H7 (cell line): ENCODE results near the gene FRK. TPM values are rescaled to one million over a fixed set of nuclear protein-coding genes. Genes with fewer than 3 reads are reported as not detected.
A peak's percentile ranks its signal among the peaks of the same experiment; 100 is the strongest.
"Not testable (repeated sequence)": the region's sequence is repeated elsewhere in the genome, so short reads cannot be mapped to it uniquely, and the experiment has no call there.

Experiments used
- DNase-seq: peaks from one replicate; pipeline ENCODE4 v3.0.0; 2012
- H3K27me3 ChIP-seq: 2 replicates; pipeline ENCODE4 v1.6.0; 2011; ENCODE audit warnings: mild to moderate bottlenecking, low read length; ENCODE audit not compliant: control insufficient read depth, insufficient read depth
- H3K36me3 ChIP-seq: replicated peaks from 2 replicates; pipeline ENCODE4 v1.5.1; 2011; ENCODE audit warnings: low read length; ENCODE audit not compliant: control insufficient read depth, insufficient read depth
- H3K4me3 ChIP-seq: 2 replicates; pipeline ENCODE4 v1.5.1; 2011; ENCODE audit warnings: low read depth, mild to moderate bottlenecking, control low read depth, low read length, moderate library complexity; ENCODE audit not compliant: insufficient read depth
- total RNA-seq: library from RNA; depleted of rRNA; stranded (reverse); fragments of >200 nt; shearing (Covaris generic); gene quantifications from 2 replicates; pipeline ENCODE4 v1.2.3, GENCODE V29; 2014; rRNA removed

FRK gene
- total RNA-seq, result 0.10 and 0.11 TPM in 2 replicates

GRCh38 chr6:116060572-116061283, at the start of gene FRK:
Gene FRK, minus strand, starts transcription at chr6:116060891. Its CDS starts 580 bp downstream, at chr6:116060311.
- Histone ChIP-seq H3K36me3 (no peaks in the 10 kb centered on the region), H3K27me3 (no peaks in the 10 kb centered on the region), H3K4me3 (no peak within 1 kb of the TSS)
- no peak for DNase-seq

- no peak overlapping the region for H3K4me3 ChIP-seq
- H3K36me3 ChIP-seq, result peaks cover 15% of the 10 kb centered on the region
Measured at GRCh38 chr6:116108836-116109235, 48.1 kb upstream of the FRK start.

GRCh38 chr6:116106146-116106545, 45.5 kb upstream of the FRK start:
- no peak overlapping the region for H3K4me3 ChIP-seq
- H3K36me3 ChIP-seq, result peaks cover 8% of the 10 kb centered on the region
- DNase-seq, result no peak
- no peaks in the 10 kb centered on the region for H3K27me3 ChIP-seq

More at GRCh38 chr6:116108836-116109235, 48.1 kb upstream of the FRK start:
- H3K27me3 ChIP-seq, result no peaks in the 10 kb centered on the region
- no peak for DNase-seq

- peaks cover 5% of the 10 kb centered on the region for H3K36me3 ChIP-seq
- DNase-seq, result no peak
- H3K27me3 ChIP-seq, result no peaks in the 10 kb centered on the region
- no peak overlapping the region for H3K4me3 ChIP-seq
Measured at GRCh38 chr6:116105247-116105646, 44.6 kb upstream of the FRK start.

GRCh38 chr6:116104636-116105035, 43.9 kb upstream of the FRK start:
- Histone ChIP-seq H3K4me3 (no peak overlapping the region), H3K27me3 (no peaks in the 10 kb centered on the region), H3K36me3 (peaks cover 3% of the 10 kb centered on the region)
- DNase-seq, result no peak

GRCh38 chr6:116102873-116103272, 42.2 kb upstream of the FRK start:
- no peak overlapping the region for H3K4me3 ChIP-seq
- no peaks in the 10 kb centered on the region for H3K36me3 ChIP-seq
- no peaks in the 10 kb centered on the region for H3K27me3 ChIP-seq
- no peak for DNase-seq

GRCh38 chr6:116101790-116102189, 41.1 kb upstream of the FRK start:
- H3K36me3 ChIP-seq, result no peaks in the 10 kb centered on the region
- H3K4me3 ChIP-seq, result peak overlapping the region; percentile 83
- no peak for DNase-seq
- no peaks in the 10 kb centered on the region for H3K27me3 ChIP-seq

- Histone ChIP-seq H3K36me3 (no peaks in the 10 kb centered on the region), H3K4me3 (peak overlapping the region; percentile 83), H3K27me3 (no peaks in the 10 kb centered on the region)
- no peak for DNase-seq
Measured at GRCh38 chr6:116101302-116101718, 40.6 kb upstream of the FRK start.

- H3K4me3 ChIP-seq, result peak within 1 kb of the TSS; percentile 83
- H3K27me3 ChIP-seq, result no peaks in the 10 kb centered on the region
- H3K36me3 ChIP-seq, result no peaks in the 10 kb centered on the region
- DNase-seq, result peak; percentile 95
Measured at GRCh38 chr6:116100419-116101301, 40.0 kb upstream of the FRK start, which contains the start of gene NT5DC1. Gene NT5DC1, plus strand, starts transcription at chr6:116100853. Its CDS starts 78 bp downstream, at chr6:116100931.

- no peak overlapping the region for H3K4me3 ChIP-seq
- no peaks in the 10 kb centered on the region for H3K36me3 ChIP-seq
- no peak for DNase-seq
- no peaks in the 10 kb centered on the region for H3K27me3 ChIP-seq
Measured at GRCh38 chr6:116099036-116099435, 38.3 kb upstream of the FRK start.

- DNase-seq, result no peak
- H3K36me3 ChIP-seq, result no peaks in the 10 kb centered on the region
- H3K27me3 ChIP-seq, result no peaks in the 10 kb centered on the region
- H3K4me3 ChIP-seq, result no peak overlapping the region
Measured at GRCh38 chr6:116096979-116097816, 36.5 kb upstream of the FRK start.

GRCh38 chr6:116096048-116096759, 35.5 kb upstream of the FRK start:
- H3K27me3 ChIP-seq, DNase-seq, H3K4me3 ChIP-seq, H3K36me3 ChIP-seq: not testable (repeated sequence)

GRCh38 chr6:116094041-116094440, 33.4 kb upstream of the FRK start:
- Histone ChIP-seq H3K4me3 (no peak overlapping the region), H3K27me3 (no peaks in the 10 kb centered on the region), H3K36me3 (no peaks in the 10 kb centered on the region)
- no peak for DNase-seq

- no peak for DNase-seq
- Histone ChIP-seq H3K27me3 (no peaks in the 10 kb centered on the region), H3K36me3 (no peaks in the 10 kb centered on the region)
Measured at GRCh38 chr6:116090251-116090650, 29.6 kb upstream of the FRK start.

More at GRCh38 chr6:116090251-116090650, 29.6 kb upstream of the FRK start:
- H3K4me3 ChIP-seq, result no peak overlapping the region
